Subcutaneous adipose tissue (tissue), 4 donors: Measurements from ENCODE around the gene TNP2. TPM values are rescaled to one million over a fixed set of nuclear protein-coding genes. Genes with fewer than 3 reads are reported as not detected.

Experiments used
- total RNA-seq, 4 donors: library from RNA; depleted of rRNA; stranded (reverse); fragments of >200 nt; gene quantifications; one replicate each; pipeline ENCODE4 v1.1.0, GENCODE V29; 2016
- TF ChIP-seq, protein P1 (sequence below): fragments of 450-650 bp; IDR thresholded peaks from one replicate; pipeline ENCODE4 v1.5.1; 2016; ENCODE audit warnings: low read depth, mild to moderate bottlenecking, control low read depth, antibody characterized with exemption, moderate library complexity

TNP2 gene
- total RNA-seq, 4 donors from 2014 or later, result not detected

DNA sequence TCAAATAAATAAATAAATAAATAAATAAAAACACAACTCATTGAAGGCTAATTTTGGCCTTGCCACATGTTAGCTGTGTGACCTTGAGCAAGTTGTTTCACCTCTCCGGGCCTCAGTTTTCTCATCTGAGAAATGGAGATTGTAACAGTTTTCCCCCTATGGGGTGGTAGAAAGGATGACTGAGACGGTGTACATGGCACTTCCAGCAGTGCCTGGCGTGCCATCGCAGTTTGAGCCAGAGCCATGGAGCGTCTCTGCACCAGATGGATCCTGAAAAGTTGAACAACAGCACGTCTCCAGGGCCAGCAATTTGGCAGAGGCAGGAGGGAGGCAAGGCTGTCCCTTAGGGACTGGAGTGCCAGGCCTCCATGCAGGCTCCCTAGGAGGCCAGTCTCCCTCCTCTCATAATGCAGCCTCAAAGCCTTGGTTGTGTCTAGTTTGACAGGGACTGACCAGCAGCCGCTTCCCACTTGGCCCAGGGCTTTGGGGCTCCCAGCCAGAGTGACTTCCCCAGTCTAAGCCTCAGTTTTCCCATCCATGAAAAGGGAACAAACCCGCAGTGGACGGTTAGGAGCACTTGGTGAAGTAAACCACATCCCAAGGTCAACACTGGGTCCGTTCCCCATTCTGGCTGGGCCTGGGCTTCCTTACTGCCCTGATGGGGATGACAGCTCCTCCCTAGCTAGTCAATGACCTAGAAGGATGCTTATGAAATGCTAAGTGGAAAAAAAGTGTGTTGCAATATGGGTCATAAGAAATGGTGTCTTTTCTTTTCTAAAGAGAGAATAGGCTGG is 32.5 kb downstream of the TNP2 start:
- TF ChIP-seq, protein P1, sequence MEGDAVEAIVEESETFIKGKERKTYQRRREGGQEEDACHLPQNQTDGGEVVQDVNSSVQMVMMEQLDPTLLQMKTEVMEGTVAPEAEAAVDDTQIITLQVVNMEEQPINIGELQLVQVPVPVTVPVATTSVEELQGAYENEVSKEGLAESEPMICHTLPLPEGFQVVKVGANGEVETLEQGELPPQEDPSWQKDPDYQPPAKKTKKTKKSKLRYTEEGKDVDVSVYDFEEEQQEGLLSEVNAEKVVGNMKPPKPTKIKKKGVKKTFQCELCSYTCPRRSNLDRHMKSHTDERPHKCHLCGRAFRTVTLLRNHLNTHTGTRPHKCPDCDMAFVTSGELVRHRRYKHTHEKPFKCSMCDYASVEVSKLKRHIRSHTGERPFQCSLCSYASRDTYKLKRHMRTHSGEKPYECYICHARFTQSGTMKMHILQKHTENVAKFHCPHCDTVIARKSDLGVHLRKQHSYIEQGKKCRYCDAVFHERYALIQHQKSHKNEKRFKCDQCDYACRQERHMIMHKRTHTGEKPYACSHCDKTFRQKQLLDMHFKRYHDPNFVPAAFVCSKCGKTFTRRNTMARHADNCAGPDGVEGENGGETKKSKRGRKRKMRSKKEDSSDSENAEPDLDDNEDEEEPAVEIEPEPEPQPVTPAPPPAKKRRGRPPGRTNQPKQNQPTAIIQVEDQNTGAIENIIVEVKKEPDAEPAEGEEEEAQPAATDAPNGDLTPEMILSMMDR, result no peak

DNA sequence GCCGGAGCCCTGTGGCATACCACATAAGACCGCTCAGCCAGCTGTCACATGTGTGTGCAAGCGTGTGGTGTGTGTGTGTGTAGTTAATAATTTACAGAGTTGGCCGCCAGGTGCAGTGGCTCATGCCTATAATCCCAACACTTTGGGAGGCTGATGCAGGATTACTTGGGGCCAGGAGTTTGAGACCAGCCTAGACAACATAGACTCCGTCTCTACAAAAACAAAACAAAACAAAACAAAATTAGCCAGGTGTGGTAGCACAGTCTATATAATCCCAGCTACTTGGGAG is 33.5 kb downstream of the TNP2 start:
- TF ChIP-seq, protein P1, result no peak

DNA sequence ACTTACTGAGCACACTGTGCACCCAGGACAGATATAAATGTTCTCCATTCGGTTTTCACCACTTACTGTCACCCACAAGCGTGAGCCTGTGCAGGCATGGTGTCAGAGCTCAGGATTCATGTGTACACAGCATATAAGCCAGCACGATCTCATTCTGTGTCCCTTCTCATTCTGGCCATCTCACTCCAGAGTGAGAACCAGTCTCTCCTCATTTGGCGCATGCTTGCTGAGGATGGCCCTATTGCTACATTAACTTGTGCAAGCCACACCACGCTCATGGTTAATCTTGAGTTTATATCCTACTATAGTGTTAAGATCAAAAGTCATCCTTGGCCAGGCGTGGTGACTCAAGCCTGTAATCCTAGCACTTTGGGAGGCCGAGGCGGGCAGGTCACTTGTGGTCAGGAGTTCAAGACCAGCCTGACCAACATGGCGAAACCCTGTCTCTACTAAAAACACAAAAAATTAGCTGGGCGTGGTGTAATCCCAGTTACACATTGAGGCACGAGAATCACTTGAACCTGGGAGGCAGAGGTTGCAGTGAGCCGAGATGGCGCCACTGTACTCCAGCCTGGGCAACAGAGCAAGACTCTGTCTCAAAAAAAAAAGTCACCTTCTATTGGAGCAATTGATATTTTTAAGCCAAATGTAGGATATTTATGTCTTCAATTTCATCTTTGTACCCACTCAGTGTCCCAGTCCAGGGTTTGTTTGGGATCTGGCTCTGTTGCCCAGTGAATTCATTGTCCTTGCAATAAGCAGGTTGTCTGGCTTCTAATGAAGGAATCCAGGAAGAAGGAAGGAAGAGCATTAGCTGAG is 34.0 kb downstream of the TNP2 start:
- TF ChIP-seq, protein P1, result no peak

DNA sequence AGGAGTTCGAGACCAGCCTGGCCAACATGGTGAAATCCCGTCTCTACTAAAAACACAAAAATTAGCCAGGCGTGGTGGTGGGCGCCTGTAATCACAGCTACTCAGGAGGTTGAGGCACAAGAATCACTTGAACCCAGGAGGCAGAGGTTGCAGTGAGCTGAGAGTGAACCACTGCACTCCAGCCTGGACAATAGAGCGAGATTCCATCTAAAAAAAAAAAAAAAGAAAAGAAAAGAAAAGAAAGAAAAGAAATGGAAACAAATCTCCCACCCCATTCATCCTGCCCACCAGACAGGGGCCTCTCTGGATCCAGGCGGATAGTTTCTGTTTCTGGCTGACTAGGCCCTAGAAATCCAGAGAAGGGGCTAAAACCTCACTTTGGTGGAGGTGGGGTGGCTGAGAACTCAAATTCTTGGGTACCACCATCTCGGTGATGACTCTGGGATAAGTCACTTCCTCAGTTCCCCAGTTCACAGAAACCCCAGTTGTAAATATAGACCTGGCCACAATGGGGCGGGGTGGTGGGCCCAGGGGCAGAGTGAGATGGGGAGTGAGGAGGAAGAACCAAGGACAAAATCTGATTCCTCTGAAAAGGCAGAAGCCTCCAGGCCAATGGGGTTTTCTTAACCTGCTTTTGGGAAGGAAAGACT is 35.3 kb downstream of the TNP2 start:
- TF ChIP-seq, protein P1, result no peak

DNA sequence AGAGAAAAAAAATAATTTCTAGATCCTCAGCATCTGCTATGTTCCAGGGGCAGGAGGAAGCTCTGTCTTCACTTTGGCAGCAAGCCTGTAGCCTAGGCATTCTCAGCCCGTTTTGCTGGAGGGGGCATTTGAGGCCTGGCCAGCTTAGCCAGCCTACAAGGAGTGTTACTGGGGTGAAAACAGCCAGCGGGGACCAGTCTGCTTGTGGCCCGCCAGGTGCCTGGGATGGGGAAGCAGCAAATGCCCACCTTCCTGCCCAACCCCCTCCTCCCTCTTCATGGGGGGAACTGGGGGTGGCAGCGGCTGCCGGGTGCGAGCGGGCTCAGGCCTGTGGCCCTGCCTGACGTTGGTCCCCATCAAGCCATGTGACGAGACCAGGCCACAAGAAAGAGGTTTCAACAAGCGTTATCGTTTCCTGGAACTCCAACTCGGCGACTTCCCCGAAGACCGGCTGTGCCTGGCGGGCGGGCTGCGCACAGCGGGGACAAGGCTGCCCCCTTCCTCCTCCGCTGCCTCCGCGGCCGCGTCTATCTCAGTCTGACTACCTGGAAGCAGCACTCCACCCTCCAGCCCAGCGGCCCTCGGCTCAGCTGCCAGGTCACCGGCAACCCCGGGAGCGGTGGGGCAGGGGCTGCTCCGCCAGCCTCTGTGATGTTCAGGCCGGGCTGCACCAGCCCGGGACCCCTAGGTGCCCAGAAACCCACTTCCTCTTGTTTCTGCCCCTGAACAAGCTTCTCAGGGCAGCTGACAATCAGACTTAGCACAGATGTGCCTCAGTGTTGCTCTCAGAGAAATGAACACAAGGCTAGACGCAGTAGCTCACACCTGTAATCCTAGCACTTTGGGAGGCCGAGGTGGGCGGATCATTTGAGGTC is 36.0 kb downstream of the TNP2 start:
- TF ChIP-seq, protein P1, result no peak

DNA sequence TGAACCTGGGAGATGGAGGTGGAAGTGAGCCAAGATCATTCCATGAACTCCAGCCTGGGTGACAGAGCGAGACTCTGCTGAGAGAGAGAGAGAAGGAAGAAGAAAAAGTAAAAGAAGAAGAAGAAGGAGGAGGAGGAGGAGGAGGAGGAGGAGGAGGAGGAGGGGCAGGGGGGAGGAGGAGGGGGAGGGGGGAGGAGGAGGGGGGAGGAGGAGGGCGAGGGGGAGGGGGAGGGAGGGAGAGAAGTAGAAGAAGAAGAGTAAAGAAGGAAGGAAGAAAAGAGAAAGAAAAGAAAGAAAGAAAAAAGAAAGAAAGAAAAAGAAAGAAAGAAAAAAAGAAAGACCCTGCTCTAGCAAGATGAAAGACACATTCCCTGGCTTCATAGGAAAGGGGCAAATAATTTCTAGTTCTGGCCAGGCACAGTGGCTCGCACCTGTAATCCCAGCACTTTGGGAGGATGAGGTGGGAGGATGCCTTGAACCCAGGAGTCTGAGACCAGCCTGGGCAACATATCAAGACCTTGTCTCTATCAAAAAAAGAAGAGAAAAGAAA is 36.7 kb downstream of the TNP2 start:
- TF ChIP-seq, protein P1, result no peak
